Mesothelial cell of epicardium (in vitro differentiated cells): ENCODE data around the gene USP33. TPM values are rescaled to one million over a fixed set of nuclear protein-coding genes. Genes with fewer than 3 reads are reported as not detected.
A peak's percentile ranks its signal among the peaks of the same experiment; 100 is the strongest.

ENCODE experiments used
- DNase-seq, 2 experiments: peaks; one replicate each; pipeline ENCODE4 v3.0.0; 2021; ENCODE audit warnings: low spot score in 2 of 2; ENCODE audit not compliant: unreplicated experiment in 2 of 2
- H3K27ac Mint-ChIP-seq: 2 replicates; pipeline ENCODE4 v1.8.0; 2021; ENCODE audit warnings: mixed read lengths
- H3K27me3 Mint-ChIP-seq: 2 replicates; pipeline ENCODE4 v1.8.0; 2021; ENCODE audit warnings: low read depth, mixed read lengths
- H3K36me3 Mint-ChIP-seq: 2 replicates; pipeline ENCODE4 v1.8.0; 2021; ENCODE audit warnings: mixed read lengths
- H3K4me1 Mint-ChIP-seq: 2 replicates; pipeline ENCODE4 v1.8.0; 2021; ENCODE audit warnings: mixed read lengths
- H3K4me3 Mint-ChIP-seq: 2 replicates; pipeline ENCODE4 v1.8.0; 2021; ENCODE audit warnings: mild to moderate bottlenecking, moderate library complexity, mixed read lengths
- H3K9me3 Mint-ChIP-seq: 2 replicates; pipeline ENCODE4 v1.8.0; 2021; ENCODE audit warnings: mixed read lengths
- CTCF ChIP-seq: fragments of 200-600 bp; sonication (generic); IDR thresholded peaks from one replicate; pipeline ENCODE4 v1.5.0; 2021; ENCODE audit warnings: antibody characterized with exemption; ENCODE audit not compliant: unreplicated experiment
- total RNA-seq: library from RNA; stranded (reverse); gene quantifications from 3 replicates; pipeline ENCODE4 v1.2.1, GENCODE V29; 2021

Gene USP33
- total RNA-seq, 1 donor from 2014 or later = 77.7 TPM

GRCh38 chr1:77664939-77665516 lies 94.6 kb downstream of the USP33 start:
- peaks cover 6% of the 10 kb centered on the region for H3K36me3 Mint-ChIP-seq
- H3K9me3 Mint-ChIP-seq = no peaks in the 10 kb centered on the region
- DNase-seq = no peak
- H3K27me3 Mint-ChIP-seq = no peaks in the 10 kb centered on the region
- no peak overlapping the region for H3K4me3 Mint-ChIP-seq
- TF ChIP-seq CTCF = no peak
- H3K4me1 Mint-ChIP-seq = peaks cover 25% of the 10 kb centered on the region
- peak overlapping the region; percentile 68 for H3K27ac Mint-ChIP-seq

GRCh38 chr1:77661696-77662095 lies 98.0 kb downstream of the USP33 start:
- no peak for TF ChIP-seq CTCF
- Mint-ChIP-seq H3K4me1 (peaks cover 7% of the 10 kb centered on the region), H3K4me3 (no peak overlapping the region), H3K9me3 (no peaks in the 10 kb centered on the region), H3K36me3 (peaks cover 6% of the 10 kb centered on the region), H3K27ac (peak overlapping the region; percentile 12), H3K27me3 (no peaks in the 10 kb centered on the region)
- no peak for DNase-seq

GRCh38 chr1:77659879-77660593 lies 99.6 kb downstream of the USP33 start:
- H3K36me3 Mint-ChIP-seq = peaks cover 6% of the 10 kb centered on the region
- no peak overlapping the region for H3K4me3 Mint-ChIP-seq
- no peak for TF ChIP-seq CTCF
- no peak for DNase-seq
- H3K9me3 Mint-ChIP-seq = no peaks in the 10 kb centered on the region
- H3K4me1 Mint-ChIP-seq = peaks cover 14% of the 10 kb centered on the region
- no peak overlapping the region for H3K27ac Mint-ChIP-seq
- H3K27me3 Mint-ChIP-seq = no peaks in the 10 kb centered on the region

- no peak for DNase-seq
- H3K4me3 Mint-ChIP-seq = no peak overlapping the region
- H3K4me1 Mint-ChIP-seq = peaks cover 11% of the 10 kb centered on the region
- no peaks in the 10 kb centered on the region for H3K9me3 Mint-ChIP-seq
- no peak for TF ChIP-seq CTCF
- no peaks in the 10 kb centered on the region for H3K27me3 Mint-ChIP-seq
- H3K27ac Mint-ChIP-seq = no peak overlapping the region
- H3K36me3 Mint-ChIP-seq = peaks cover 7% of the 10 kb centered on the region
Measured at GRCh38 chr1:77658271-77658670, 101.4 kb downstream of the USP33 start.

- peak overlapping the region; percentile 57 for H3K27ac Mint-ChIP-seq
- H3K4me1 Mint-ChIP-seq = peaks cover 11% of the 10 kb centered on the region
- DNase-seq = no peak
- H3K36me3 Mint-ChIP-seq = peaks cover 26% of the 10 kb centered on the region
- no peak for TF ChIP-seq CTCF
- H3K27me3 Mint-ChIP-seq = no peaks in the 10 kb centered on the region
- no peak overlapping the region for H3K4me3 Mint-ChIP-seq
- peaks cover 10% of the 10 kb centered on the region for H3K9me3 Mint-ChIP-seq
Measured at GRCh38 chr1:77655431-77655974, 104.1 kb downstream of the USP33 start.
